GM18508 (cell line): ENCODE data around the gene RANBP1.

Source experiments
- ATAC-seq: cut with Tn5 transposase; IDR thresholded peaks from one replicate; pipeline ENCODE4 v1.9.1; 2021; ENCODE audit warnings: moderate number of reproducible peaks; ENCODE audit not compliant: insufficient read depth, unreplicated experiment

Gene RANBP1

GRCh38 chr22:20118300-20119020 is 2.6 kb downstream of the RANBP1 start:
- ATAC-seq: no peak

GRCh38 chr22:20121856-20122415 is 6.0 kb downstream of the RANBP1 start:
- no peak for ATAC-seq

GRCh38 chr22:20123366-20124082 is 7.6 kb downstream of the RANBP1 start:
- ATAC-seq: no peak

GRCh38 chr22:20124083-20124787 is 8.3 kb downstream of the RANBP1 start:
- no peak for ATAC-seq

GRCh38 chr22:20125201-20126174 is 9.6 kb downstream of the RANBP1 start:
- ATAC-seq: no peak

- no peak for ATAC-seq
Measured at GRCh38 chr22:20126284-20127029, 10.6 kb downstream of the RANBP1 start.

- ATAC-seq: no peak
Measured at GRCh38 chr22:20127318-20127868, 11.5 kb downstream of the RANBP1 start.

GRCh38 chr22:20127869-20128618 is 12.1 kb downstream of the RANBP1 start:
- no peak for ATAC-seq

- ATAC-seq: no peak
Measured at GRCh38 chr22:20128619-20128901, 12.7 kb downstream of the RANBP1 start.

- no peak for ATAC-seq
Measured at GRCh38 chr22:20128902-20129746, 13.2 kb downstream of the RANBP1 start.

GRCh38 chr22:20129747-20130014 is 13.8 kb downstream of the RANBP1 start:
- ATAC-seq: no peak

GRCh38 chr22:20130319-20130718 is 14.4 kb downstream of the RANBP1 start:
- no peak for ATAC-seq

GRCh38 chr22:20130731-20131596 is 15.1 kb downstream of the RANBP1 start:
- no peak for ATAC-seq

- no peak for ATAC-seq
Measured at GRCh38 chr22:20131597-20131858, 15.6 kb downstream of the RANBP1 start, which contains the start of gene ZDHHC8. TSS of gene ZDHHC8 (plus strand) at chr22:20131804. CDS start at chr22:20131948, 144 bp downstream.

- no peak for ATAC-seq
Measured at GRCh38 chr22:20131859-20132685, 16.2 kb downstream of the RANBP1 start.

GRCh38 chr22:20132686-20133246 is 16.9 kb downstream of the RANBP1 start:
- no peak for ATAC-seq
